ENCODE measurements around the gene BLOC1S3. TPM values are rescaled to one million over a fixed set of nuclear protein-coding genes. Genes with fewer than 3 reads are reported as not detected.

The BLOC1S3 gene
- total RNA-seq, 1 donor from 2014 or later, result 5.0 TPM

GRCh38 chr19:45159210-45159970, 19.2 kb upstream of the BLOC1S3 start:
- no peak for DNase-seq (ENCODE audit: low spot score)
- intact Hi-C loops (cut with DNase I), result no loop called here

GRCh38 chr19:45159971-45160324, 18.6 kb upstream of the BLOC1S3 start:
- intact Hi-C loops (cut with DNase I), result no loop called here
- no peak for DNase-seq (ENCODE audit: low spot score)

- intact Hi-C loops (cut with DNase I), result no loop called here
- no peak for DNase-seq (ENCODE audit: low spot score)
Observed at GRCh38 chr19:45160870-45161737, 17.5 kb upstream of the BLOC1S3 start, which contains the start of gene NKPD1. NKPD1 (minus strand) TSS chr19:45160982; CDS start chr19:45160150, 832 bp downstream.

- DNase-seq (ENCODE audit: low spot score), result no peak
- intact Hi-C loops (cut with DNase I), result no loop called here
Observed at GRCh38 chr19:45161738-45162607, 16.6 kb upstream of the BLOC1S3 start.

GRCh38 chr19:45162608-45163143, 15.9 kb upstream of the BLOC1S3 start:
- intact Hi-C loops (cut with DNase I), result no loop called here
- no peak for DNase-seq (ENCODE audit: low spot score)

GRCh38 chr19:45163156-45163555, 15.4 kb upstream of the BLOC1S3 start:
- intact Hi-C loops (cut with DNase I), result no loop called here
- DNase-seq (ENCODE audit: low spot score), result no peak

GRCh38 chr19:45163751-45164460, 14.7 kb upstream of the BLOC1S3 start:
- no peak for DNase-seq (ENCODE audit: low spot score)
- intact Hi-C loops (cut with DNase I), result no loop called here

GRCh38 chr19:45164577-45165335, 13.8 kb upstream of the BLOC1S3 start:
- intact Hi-C loops (cut with DNase I), result no loop called here
- no peak for DNase-seq (ENCODE audit: low spot score)

GRCh38 chr19:45166723-45167252, 11.8 kb upstream of the BLOC1S3 start:
- intact Hi-C loops (cut with DNase I), result no loop called here
- DNase-seq (ENCODE audit: low spot score), result no peak

- DNase-seq (ENCODE audit: low spot score), result no peak
- intact Hi-C loops (cut with DNase I), result no loop called here
Observed at GRCh38 chr19:45168767-45169351, 9.7 kb upstream of the BLOC1S3 start.

- no peak for DNase-seq (ENCODE audit: low spot score)
- intact Hi-C loops (cut with DNase I), result no loop called here
Observed at GRCh38 chr19:45169602-45170001, 9.0 kb upstream of the BLOC1S3 start.

- DNase-seq (ENCODE audit: low spot score), result no peak
- intact Hi-C loops (cut with DNase I), result no loop called here
Observed at GRCh38 chr19:45170146-45171106, 8.2 kb upstream of the BLOC1S3 start.

- intact Hi-C loops (cut with DNase I), result no loop called here
- DNase-seq (ENCODE audit: low spot score), result no peak
Observed at GRCh38 chr19:45171211-45171623, 7.4 kb upstream of the BLOC1S3 start.

- intact Hi-C loops (cut with DNase I), result no loop called here
Observed at GRCh38 chr19:45172173-45172572, 6.4 kb upstream of the BLOC1S3 start.

GRCh38 chr19:45172611-45173208, 5.9 kb upstream of the BLOC1S3 start:
- intact Hi-C loops (cut with DNase I), result no loop called here

More at GRCh38 chr19:45172173-45172572, 6.4 kb upstream of the BLOC1S3 start:
- DNase-seq (ENCODE audit: low spot score), result no peak

GRCh38 chr19:45173816-45174215, 4.8 kb upstream of the BLOC1S3 start:
- DNase-seq (ENCODE audit: low spot score), result no peak
- intact Hi-C loops (cut with DNase I), result no loop called here

More at GRCh38 chr19:45172611-45173208, 5.9 kb upstream of the BLOC1S3 start:
- DNase-seq (ENCODE audit: low spot score), result no peak
